ENCODE results near the gene SLC25A41.

SLC25A41 gene

DNA sequence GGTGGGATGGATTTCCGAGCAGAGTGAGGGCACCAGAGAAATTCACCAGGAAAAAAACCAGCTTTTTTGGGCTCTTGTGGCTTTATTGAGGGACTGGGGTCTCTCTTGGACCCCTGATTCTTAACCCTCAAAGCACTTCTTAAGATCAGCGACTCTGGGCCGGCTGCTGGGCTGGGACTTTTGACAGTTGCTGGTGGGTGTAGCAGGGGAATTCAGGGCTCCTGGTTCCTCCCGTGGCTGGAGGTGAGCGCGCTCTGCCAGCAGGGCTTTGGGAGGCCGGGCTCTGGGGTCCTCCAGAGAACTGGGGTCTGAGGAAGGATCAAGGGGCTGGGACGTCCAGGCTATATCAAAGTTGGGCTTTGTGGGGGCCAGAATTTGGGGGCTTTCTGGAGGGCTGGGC lies 33.8 kb upstream of the SLC25A41 start:
- no peaks in the 10 kb centered on the region for H3K9me3 Mint-ChIP-seq
- H3K27me3 Mint-ChIP-seq (ENCODE audit: low read depth) = peaks cover 5% of the 10 kb centered on the region
- peak overlapping the region; percentile 45 for H3K27ac Mint-ChIP-seq
- H3K36me3 Mint-ChIP-seq (ENCODE audit: low read depth) = peaks cover 20% of the 10 kb centered on the region
- H3K4me1 Mint-ChIP-seq (ENCODE audit: low read depth) = peaks cover 6% of the 10 kb centered on the region
- no peak overlapping the region for H3K4me3 Mint-ChIP-seq

DNA sequence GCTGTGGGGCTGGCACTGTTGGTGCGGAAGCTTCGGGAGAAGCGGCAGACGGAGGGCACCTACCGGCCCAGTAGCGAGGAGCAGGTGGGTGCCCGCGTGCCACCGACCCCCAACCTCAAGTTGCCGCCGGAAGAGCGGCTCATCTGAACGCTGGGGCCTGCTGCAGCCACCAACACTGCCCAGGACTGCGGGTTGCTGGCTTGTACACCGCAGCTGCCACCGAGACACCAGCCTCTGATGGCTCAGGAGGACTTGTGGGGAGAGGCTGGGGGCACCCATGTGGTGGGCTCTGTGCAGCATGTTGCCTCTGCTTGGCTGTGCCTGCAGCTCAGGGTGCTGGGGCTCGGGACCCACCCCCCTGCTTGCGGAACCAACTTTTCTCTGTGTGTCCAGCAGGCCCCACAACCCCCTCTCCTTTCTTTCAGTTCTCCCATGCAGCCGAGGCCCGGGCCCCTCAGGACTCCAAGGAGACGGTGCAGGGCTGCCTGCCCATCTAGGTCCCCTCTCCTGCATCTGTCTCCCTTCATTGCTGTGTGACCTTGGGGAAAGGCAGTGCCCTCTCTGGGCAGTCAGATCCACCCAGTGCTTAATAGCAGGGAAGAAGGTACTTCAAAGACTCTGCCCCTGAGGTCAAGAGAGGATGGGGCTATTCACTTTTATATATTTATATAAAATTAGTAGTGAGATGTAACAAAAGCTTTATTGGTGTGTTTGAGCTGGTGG lies 33.1 kb upstream of the SLC25A41 start:
- Mint-ChIP-seq H3K36me3 (ENCODE audit: low read depth) (peaks cover 20% of the 10 kb centered on the region), H3K27ac (no peak overlapping the region), H3K9me3 (no peaks in the 10 kb centered on the region), H3K4me1 (ENCODE audit: low read depth) (peaks cover 6% of the 10 kb centered on the region), H3K4me3 (no peak overlapping the region), H3K27me3 (ENCODE audit: low read depth) (peaks cover 7% of the 10 kb centered on the region)

DNA sequence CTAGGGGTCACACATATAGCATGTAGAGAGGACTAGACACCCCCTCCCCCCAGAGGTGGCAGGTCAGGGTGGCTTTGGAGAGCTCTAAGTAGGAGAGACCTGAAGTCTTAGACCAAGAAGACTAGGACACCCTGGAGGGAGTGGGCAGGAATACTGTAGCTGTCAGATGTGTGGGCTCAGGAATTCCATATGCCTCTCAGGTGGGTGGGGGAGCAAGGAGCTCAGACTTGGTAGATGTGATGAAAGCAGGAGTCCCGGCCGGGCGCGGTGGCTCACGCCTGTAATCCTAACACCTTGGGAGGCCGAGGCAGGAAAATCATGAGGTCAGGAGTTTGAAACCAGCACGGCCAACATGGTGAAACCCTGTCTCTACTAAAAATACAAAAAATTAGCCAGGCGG lies 32.1 kb upstream of the SLC25A41 start:
- Mint-ChIP-seq H3K27ac (no peak overlapping the region), H3K9me3 (no peaks in the 10 kb centered on the region), H3K36me3 (ENCODE audit: low read depth) (peaks cover 17% of the 10 kb centered on the region), H3K4me3 (no peak overlapping the region), H3K27me3 (ENCODE audit: low read depth) (peaks cover 7% of the 10 kb centered on the region), H3K4me1 (ENCODE audit: low read depth) (peaks cover 6% of the 10 kb centered on the region)

DNA sequence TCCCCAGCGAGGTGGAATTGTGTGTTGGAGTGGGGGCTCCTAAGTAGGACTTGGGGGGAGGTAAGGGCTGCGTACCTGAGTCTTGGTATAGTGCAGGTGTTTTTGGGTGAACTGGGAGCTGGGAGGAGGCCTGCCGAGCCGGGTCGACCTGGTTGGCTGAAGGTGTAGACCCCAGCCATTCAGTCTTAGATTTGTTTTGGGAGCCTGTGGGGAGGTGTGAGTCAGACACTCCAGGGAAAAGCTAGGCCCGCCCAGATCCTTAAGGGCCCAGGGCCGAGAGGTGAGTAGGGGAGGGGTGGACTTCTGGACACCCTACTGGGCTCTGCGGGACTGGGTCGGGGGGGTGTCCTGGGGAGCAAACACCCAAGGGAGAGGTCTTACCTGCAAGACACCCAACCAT lies 31.4 kb upstream of the SLC25A41 start:
- no peak overlapping the region for H3K4me3 Mint-ChIP-seq
- no peak overlapping the region for H3K27ac Mint-ChIP-seq
- no peaks in the 10 kb centered on the region for H3K9me3 Mint-ChIP-seq

DNA sequence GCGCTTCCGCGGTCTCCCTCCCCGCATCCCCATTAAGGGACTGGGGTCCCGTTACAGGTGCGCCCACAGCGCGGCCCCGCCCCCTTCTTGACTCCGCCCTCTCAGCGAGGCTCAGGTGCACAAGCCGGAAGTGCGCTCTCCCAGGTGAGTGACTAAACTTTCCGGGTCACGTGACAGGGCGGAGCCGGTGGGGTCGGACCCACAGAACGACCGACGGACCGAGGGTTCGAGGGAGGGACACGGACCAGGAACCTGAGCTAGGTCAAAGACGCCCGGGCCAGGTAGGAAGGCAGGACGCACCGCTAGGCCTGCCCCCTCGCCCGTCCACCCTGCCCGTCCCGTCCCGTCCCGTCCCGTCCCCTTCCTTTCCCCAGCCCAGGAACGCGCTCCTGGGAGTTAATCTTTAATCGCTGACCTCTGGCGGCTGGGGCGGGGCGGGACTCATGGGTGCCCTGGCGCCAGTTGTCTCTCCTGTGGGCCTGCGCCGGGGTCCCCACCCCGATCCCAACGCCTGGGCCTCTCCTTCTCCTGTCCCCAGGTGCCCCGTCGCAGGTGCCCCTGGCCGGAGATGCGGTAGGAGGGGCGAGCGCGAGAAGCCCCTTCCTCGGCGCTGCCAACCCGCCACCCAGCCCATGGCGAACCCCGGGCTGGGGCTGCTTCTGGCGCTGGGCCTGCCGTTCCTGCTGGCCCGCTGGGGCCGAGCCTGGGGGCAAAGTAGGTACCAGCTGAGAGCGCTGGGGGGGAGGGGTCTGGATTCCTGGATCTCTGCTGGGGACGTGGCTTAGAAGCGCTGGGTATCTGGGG lies 30.7 kb upstream of the SLC25A41 start, which contains the start of gene CRB3:
Gene CRB3, plus strand, starts transcription at position 202 of the 804 bp plus-strand sequence. Its CDS starts 431 bp downstream, at position 633.
- peaks cover 11% of the 10 kb centered on the region for H3K4me1 Mint-ChIP-seq (ENCODE audit: low read depth)
- peaks cover 12% of the 10 kb centered on the region for H3K36me3 Mint-ChIP-seq (ENCODE audit: low read depth)
- no peak within 1 kb of the TSS for H3K27ac Mint-ChIP-seq
- H3K9me3 Mint-ChIP-seq = no peaks in the 10 kb centered on the region
- no peak within 1 kb of the TSS for H3K4me3 Mint-ChIP-seq
- H3K27me3 Mint-ChIP-seq (ENCODE audit: low read depth) = peaks cover 7% of the 10 kb centered on the region

More for the DNA sequence above, 31.4 kb upstream of the SLC25A41 start:
- H3K4me1 Mint-ChIP-seq (ENCODE audit: low read depth) = peaks cover 9% of the 10 kb centered on the region
- H3K27me3 Mint-ChIP-seq (ENCODE audit: low read depth) = peaks cover 7% of the 10 kb centered on the region
- peaks cover 14% of the 10 kb centered on the region for H3K36me3 Mint-ChIP-seq (ENCODE audit: low read depth)

DNA sequence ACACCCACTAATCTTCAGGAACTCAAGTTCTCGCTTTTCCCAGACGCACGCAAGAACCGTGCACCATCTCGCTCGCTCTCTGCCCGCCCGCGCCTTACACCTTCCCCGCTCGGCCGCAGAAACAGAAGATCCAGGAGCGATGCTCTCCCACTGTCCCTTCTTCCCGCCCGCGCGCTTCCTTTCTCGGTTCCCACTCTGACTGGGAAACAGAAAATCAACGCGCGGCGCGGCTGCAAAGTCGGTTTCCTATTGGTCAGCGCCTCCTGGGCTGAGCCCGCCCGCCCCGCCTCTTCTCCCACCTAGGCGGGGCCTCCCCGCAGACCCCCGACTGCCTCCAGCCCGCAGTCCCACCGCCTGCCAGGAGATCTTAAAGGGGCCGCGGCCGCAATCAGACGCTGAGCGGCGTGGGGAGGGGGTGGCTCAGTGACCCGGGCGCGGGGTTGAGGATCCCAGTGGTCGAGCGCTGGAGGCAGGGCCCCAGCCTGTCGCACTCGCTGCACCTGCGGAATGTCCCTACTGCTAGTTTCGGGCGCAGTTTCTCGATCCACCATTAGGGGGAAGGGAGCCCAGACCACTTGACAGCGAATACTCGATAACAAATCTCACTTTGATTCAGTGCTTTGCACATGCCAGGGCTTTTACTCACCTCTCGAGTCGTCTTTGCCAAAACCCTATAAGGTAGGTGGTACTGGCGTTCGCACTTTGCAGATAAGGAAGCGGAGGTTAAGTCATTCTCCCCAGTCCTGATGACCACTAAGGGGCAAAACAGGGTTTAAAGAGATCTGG lies 26.7 kb upstream of the SLC25A41 start:
- Mint-ChIP-seq H3K27me3 (ENCODE audit: low read depth) (peaks cover 7% of the 10 kb centered on the region), H3K4me1 (ENCODE audit: low read depth) (peaks cover 13% of the 10 kb centered on the region), H3K36me3 (ENCODE audit: low read depth) (peaks cover 19% of the 10 kb centered on the region), H3K9me3 (peaks cover 2% of the 10 kb centered on the region), H3K4me3 (peak overlapping the region; percentile 97), H3K27ac (peak overlapping the region; percentile 86)

DNA sequence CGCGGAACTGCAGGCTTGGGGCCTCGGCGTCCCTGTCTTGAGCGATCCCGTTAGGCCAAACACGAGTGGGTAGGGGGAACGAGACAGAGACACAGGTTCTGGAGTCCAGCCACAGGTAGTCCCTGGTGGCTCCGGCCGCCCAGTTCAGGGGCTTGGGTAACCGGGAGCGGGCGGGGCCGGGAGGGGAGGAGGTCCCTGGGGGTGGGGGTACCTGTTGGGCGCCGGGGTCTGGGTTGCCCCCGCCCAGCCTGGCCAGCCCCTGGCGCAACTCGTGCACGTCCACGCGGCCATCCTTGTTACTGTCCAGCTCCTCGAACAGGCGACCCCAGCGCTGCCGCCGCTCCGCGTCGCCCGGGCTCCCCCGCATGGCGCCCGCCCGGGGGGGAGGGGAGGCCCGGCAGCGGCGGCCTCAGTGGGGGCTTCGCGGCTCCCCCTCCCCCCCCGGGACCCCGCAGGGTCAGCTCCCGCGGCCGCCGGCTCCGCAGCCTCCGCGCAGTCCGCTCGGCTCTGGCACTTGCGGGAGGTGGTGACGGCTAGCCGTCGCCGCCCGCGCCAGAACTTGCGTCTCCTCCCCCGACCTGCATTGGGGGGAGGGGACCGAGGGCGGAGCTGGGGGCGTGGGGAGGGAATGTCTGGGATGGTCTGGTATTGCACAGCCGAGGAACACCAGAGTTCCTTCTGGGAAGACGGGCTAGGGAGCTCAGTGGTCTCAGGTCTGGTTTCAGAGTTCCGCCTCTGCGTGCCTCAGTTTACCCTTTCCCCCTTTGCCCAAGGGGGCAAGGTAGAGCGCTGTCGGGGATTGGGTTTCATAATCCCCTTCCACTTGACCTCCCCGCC lies 25.9 kb upstream of the SLC25A41 start, which contains the start of gene SLC25A23:
Gene SLC25A23, minus strand, starts transcription at position 531 of the 837 bp plus-strand sequence. Its CDS starts 164 bp downstream, at position 367.
- Mint-ChIP-seq H3K27me3 (ENCODE audit: low read depth) (peaks cover 3% of the 10 kb centered on the region), H3K4me1 (ENCODE audit: low read depth) (peaks cover 13% of the 10 kb centered on the region), H3K9me3 (peaks cover 10% of the 10 kb centered on the region), H3K4me3 (peak within 1 kb of the TSS; percentile 97), H3K27ac (peak within 1 kb of the TSS; percentile 86), H3K36me3 (ENCODE audit: low read depth) (peaks cover 27% of the 10 kb centered on the region)

DNA sequence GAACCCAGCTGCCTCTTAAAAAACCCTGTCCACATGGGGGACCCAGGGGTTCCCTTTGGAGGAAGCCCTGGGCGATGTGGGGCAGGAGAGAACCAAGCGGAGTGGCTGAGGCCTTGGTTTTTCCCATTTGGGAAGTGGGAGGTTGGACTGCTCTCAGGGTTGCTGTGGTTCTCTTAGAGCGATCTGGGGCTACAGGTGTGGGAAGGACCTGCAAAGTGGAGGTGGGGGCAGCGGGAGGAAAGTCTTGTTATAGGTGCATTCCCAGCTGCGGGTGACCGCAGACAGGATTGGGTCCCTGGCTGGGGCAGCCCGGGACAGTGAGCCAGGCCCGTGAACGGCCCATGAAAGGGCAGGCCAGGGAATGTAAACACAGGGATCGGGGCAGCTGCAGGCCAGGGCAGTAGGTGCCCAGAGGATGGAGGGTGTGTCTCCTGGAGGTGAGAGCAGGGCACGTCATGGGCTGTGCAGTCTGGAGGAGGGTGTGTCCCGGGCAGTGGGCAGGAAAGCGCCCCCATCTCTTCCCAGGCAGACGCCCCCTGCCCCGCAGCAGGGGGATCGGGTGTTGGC lies 25.2 kb upstream of the SLC25A41 start:
- H3K27me3 Mint-ChIP-seq (ENCODE audit: low read depth) = peaks cover 3% of the 10 kb centered on the region
- H3K27ac Mint-ChIP-seq = peak overlapping the region; percentile 72
- H3K4me1 Mint-ChIP-seq (ENCODE audit: low read depth) = peaks cover 10% of the 10 kb centered on the region
- H3K9me3 Mint-ChIP-seq = peaks cover 16% of the 10 kb centered on the region
- peaks cover 33% of the 10 kb centered on the region for H3K36me3 Mint-ChIP-seq (ENCODE audit: low read depth)
- H3K4me3 Mint-ChIP-seq = peak overlapping the region; percentile 92

DNA sequence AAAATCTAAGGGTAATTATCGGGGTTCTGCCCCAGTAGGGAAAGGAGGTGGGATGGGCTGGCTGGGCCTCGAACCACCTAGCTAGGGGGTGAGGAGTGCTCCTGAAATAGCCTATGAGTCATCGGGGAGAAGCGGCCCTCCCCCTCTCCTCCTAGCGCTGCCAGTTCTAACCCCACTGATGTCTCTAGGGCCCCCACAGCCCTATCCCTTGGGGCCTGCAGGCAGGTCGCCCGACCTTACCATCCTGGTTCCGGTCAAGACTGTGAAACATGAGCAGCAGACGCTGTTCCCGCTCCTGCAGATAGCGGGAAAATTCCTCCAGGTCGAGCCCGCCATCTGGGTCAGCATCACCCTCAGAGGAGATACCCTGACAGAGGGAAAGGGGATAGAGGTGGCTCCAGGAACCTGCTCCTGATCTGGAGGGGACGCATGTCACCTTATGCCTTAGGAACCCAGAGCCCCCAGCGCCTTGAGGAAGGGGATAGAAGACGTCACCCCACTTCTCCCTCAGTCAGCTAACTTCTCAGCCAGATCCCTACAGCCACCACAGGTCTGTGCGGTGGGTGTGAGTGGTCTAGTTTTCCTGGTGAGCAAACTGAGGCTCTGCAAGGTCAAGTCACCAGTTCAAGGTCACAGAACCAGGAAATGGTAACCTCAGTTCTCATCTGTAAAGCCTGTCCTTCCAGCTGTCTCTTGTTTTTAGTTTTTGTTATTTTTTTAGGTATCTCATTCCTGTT lies 24.6 kb upstream of the SLC25A41 start:
- peaks cover 10% of the 10 kb centered on the region for H3K4me1 Mint-ChIP-seq (ENCODE audit: low read depth)
- H3K27ac Mint-ChIP-seq = peak overlapping the region; percentile 72
- peaks cover 3% of the 10 kb centered on the region for H3K27me3 Mint-ChIP-seq (ENCODE audit: low read depth)
- H3K9me3 Mint-ChIP-seq = peaks cover 20% of the 10 kb centered on the region
- H3K4me3 Mint-ChIP-seq = peak overlapping the region; percentile 92
- H3K36me3 Mint-ChIP-seq (ENCODE audit: low read depth) = peaks cover 38% of the 10 kb centered on the region

DNA sequence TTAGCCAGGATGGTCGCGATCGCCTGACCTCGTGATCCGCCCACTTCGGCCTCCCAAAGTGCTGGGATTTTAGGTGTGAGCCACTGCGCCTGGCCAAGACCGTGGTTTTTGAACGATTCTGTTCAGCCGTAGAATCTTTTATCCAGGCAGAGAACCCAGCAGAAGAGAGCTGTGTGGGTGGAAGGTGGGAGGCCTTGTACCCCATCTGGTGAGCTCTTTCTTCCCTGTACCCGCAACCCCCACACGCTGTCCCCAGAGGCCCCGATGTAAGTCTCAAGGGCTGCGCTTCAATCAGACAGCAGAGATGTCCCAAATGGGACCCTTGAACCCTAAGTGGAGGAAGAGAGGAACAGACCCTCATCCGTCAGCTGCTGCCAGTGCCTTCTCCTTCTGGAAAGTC lies 22.4 kb upstream of the SLC25A41 start:
- no peak overlapping the region for H3K4me3 Mint-ChIP-seq
- no peaks in the 10 kb centered on the region for H3K27me3 Mint-ChIP-seq (ENCODE audit: low read depth)
- H3K4me1 Mint-ChIP-seq (ENCODE audit: low read depth) = peaks cover 10% of the 10 kb centered on the region
- peaks cover 47% of the 10 kb centered on the region for H3K36me3 Mint-ChIP-seq (ENCODE audit: low read depth)
- no peak overlapping the region for H3K27ac Mint-ChIP-seq
- H3K9me3 Mint-ChIP-seq = peaks cover 20% of the 10 kb centered on the region

DNA sequence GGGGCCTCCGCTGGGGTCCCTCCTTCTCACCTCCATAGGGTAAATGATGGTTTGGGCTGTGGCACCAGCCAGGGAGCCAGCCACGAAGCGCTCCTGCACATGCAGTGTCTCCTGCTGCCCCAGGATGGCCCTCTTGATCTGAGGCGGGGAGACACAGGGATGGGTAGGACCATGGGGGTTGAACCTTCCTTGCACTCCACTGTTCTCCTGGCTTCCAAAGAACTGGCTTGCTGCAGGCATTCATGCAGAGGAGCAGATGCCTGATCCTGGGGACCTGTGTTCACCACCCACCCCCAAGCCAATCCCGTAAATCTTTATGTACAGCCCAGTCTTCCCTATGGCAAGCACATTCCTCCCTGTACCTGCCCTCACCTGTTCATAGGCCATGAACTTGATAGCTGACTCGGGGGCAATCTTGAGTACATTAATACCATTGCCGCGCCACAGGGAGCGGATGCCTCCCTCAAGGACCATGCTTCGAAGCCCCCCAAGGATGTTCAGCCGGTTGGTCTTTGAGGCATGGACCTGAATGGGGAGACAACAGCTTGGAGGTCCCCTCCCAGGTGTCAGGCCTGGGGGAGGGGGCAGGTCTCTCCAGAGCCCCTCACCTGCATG lies 20.5 kb upstream of the SLC25A41 start:
- Mint-ChIP-seq H3K9me3 (peaks cover 20% of the 10 kb centered on the region), H3K4me1 (ENCODE audit: low read depth) (peaks cover 5% of the 10 kb centered on the region), H3K36me3 (ENCODE audit: low read depth) (peaks cover 50% of the 10 kb centered on the region), H3K4me3 (no peak overlapping the region), H3K27ac (no peak overlapping the region), H3K27me3 (ENCODE audit: low read depth) (no peaks in the 10 kb centered on the region)

DNA sequence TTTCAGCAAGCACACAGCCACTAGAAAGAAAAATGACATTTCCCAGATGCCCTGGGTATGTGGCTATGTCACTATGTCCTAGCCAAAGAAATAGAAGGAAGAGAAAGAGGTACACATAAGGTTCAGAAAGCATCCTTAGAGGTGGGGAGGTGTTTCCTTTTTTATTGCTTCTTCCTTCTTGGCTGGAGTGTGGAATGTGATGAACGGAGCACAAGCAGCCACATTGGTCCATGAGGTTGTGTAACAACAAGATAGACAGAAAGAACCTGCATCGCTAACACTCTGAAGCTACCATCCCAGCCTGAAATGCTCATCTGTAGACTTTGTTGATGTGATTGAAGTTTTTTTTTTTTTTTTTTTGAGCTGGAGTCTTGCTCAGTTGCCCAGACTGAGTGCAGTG lies 19.3 kb upstream of the SLC25A41 start:
- Mint-ChIP-seq H3K4me1 (ENCODE audit: low read depth) (no peaks in the 10 kb centered on the region), H3K36me3 (ENCODE audit: low read depth) (peaks cover 50% of the 10 kb centered on the region), H3K27ac (no peak overlapping the region), H3K9me3 (peaks cover 20% of the 10 kb centered on the region), H3K27me3 (ENCODE audit: low read depth) (no peaks in the 10 kb centered on the region), H3K4me3 (no peak overlapping the region)

All from T-helper 1 cell treated with Interleukin-12 subunit alpha and Interleukin-12 subunit beta and Interleukin-4 antibody, amounts not matched to agents 30 μg/mL and 1 μg/mL, for 36 hours (primary cell).